Calu3 (cell line): Measurements from ENCODE around the gene GEMIN4. TPM values are rescaled to one million over a fixed set of nuclear protein-coding genes. Genes with fewer than 3 reads are reported as not detected.
"Not testable (repeated sequence)": the region's sequence is repeated elsewhere in the genome, so short reads cannot be mapped to it uniquely, and the experiment has no call there.

Experiments used
- BruUV-seq: library from RNA; stranded (reverse); fragments of 400-500 nt; replicated peaks from 2 replicates; lab custom pipeline; 2021; lab: Mats Ljungman, UMichigan
- CTCF ChIA-PET: fragments of 300-600 bp; sonication (Branson Sonifier 250); formaldehyde crosslinking; loops from one replicate; lab custom pipeline; 2022; ENCODE audit warnings: antibody characterized with exemption; lab: Charles Lee
- DNase-seq: peaks from one replicate; pipeline ENCODE4 v3.0.0; 2022
- H3K27ac Mint-ChIP-seq: one replicate; pipeline ENCODE4 v1.8.0; 2022; ENCODE audit warnings: mixed read lengths; ENCODE audit not compliant: unreplicated experiment
- H3K27me3 Mint-ChIP-seq: one replicate; pipeline ENCODE4 v1.8.0; 2022; ENCODE audit warnings: mixed read lengths; ENCODE audit not compliant: unreplicated experiment
- H3K36me3 Mint-ChIP-seq: one replicate; pipeline ENCODE4 v1.8.0; 2022; ENCODE audit warnings: mild to moderate bottlenecking, moderate library complexity, mixed read lengths; ENCODE audit not compliant: insufficient read depth, unreplicated experiment
- H3K4me1 Mint-ChIP-seq: one replicate; pipeline ENCODE4 v1.8.0; 2022; ENCODE audit warnings: mild to moderate bottlenecking, low read depth, mixed read lengths; ENCODE audit not compliant: unreplicated experiment
- H3K4me3 Mint-ChIP-seq: one replicate; pipeline ENCODE4 v1.8.0; 2022; ENCODE audit warnings: mild to moderate bottlenecking, low read depth, moderate library complexity, mixed read lengths; ENCODE audit not compliant: unreplicated experiment
- H3K9me3 Mint-ChIP-seq: one replicate; pipeline ENCODE4 v1.8.0; 2022; ENCODE audit warnings: low read depth, mixed read lengths; ENCODE audit not compliant: unreplicated experiment
- CTCF ChIP-seq: fragments of 200-600 bp; IDR thresholded peaks from one replicate; pipeline ENCODE4 v1.8.0; 2022; ENCODE audit warnings: antibody characterized with exemption; ENCODE audit not compliant: unreplicated experiment
- intact Hi-C: fragments of 100-400 bp; cut with micrococcal nuclease; formaldehyde crosslinking; loops from one replicate; pipeline ENCODE4 v1.10.0; 2022; ENCODE audit not compliant: unreplicated experiment
- total RNA-seq: library from RNA; stranded (reverse); gene quantifications from 2 replicates; pipeline ENCODE4 v1.2.3, GENCODE V29; 2022

GEMIN4 gene
- total RNA-seq, 1 experiment from 2014 or later, result 31.0 TPM

GRCh38 chr17:795276-795675 lies 43.2 kb upstream of the GEMIN4 start:
- Mint-ChIP-seq H3K4me3 (no peak overlapping the region), H3K27me3 (no peaks in the 10 kb centered on the region), H3K36me3 (peaks cover 4% of the 10 kb centered on the region), H3K4me1 (no peaks in the 10 kb centered on the region), H3K27ac (no peak overlapping the region), H3K9me3 (no peaks in the 10 kb centered on the region)
- no peak for DNase-seq
- no peak for TF ChIP-seq CTCF
- no TSS peak for BruUV-seq
- intact Hi-C loops, result loop anchor here (1.0 kb wide), 1 partner anchor 186 kb away; no protein-coding TSS in a partner anchor
- CTCF ChIA-PET, result interaction anchor here (1.0 to 2.3 kb wide), 3 partner anchors 184 to 201 kb away, joined by 3 to 8 read pairs (median 7); partner anchors contain the start of genes NXN and TIMM22

- Mint-ChIP-seq H3K36me3 (peaks cover 7% of the 10 kb centered on the region), H3K27ac (no peak overlapping the region), H3K4me1 (no peaks in the 10 kb centered on the region), H3K27me3 (no peaks in the 10 kb centered on the region), H3K9me3 (no peaks in the 10 kb centered on the region), H3K4me3 (no peak overlapping the region)
- peak; percentile 64 for DNase-seq
- CTCF ChIA-PET, result interaction anchor here (1.0 to 2.3 kb wide), 3 partner anchors 185 to 202 kb away, joined by 3 to 8 read pairs (median 7); partner anchors contain the start of genes NXN and TIMM22
- TF ChIP-seq CTCF, result peak; percentile 38
- BruUV-seq, result no TSS peak
- intact Hi-C loops, result loop anchor here (1.0 kb wide), 1 partner anchor 186 kb away; no protein-coding TSS in a partner anchor
These were observed 42.8 kb upstream of the GEMIN4 start for GRCh38 chr17:794876-795275.

- Mint-ChIP-seq H3K9me3 (no peaks in the 10 kb centered on the region), H3K27ac (no peak overlapping the region), H3K4me1 (no peaks in the 10 kb centered on the region), H3K36me3 (peaks cover 14% of the 10 kb centered on the region), H3K4me3 (no peak overlapping the region), H3K27me3 (no peaks in the 10 kb centered on the region)
- no peak for TF ChIP-seq CTCF
- no peak for DNase-seq
- CTCF ChIA-PET, result no interaction called here
- intact Hi-C loops, result no loop called here
- no TSS peak for BruUV-seq
These were observed 40.2 kb upstream of the GEMIN4 start for GRCh38 chr17:792277-792676.

- BruUV-seq, result no TSS peak
- H3K36me3 Mint-ChIP-seq, result peaks cover 14% of the 10 kb centered on the region
- H3K4me3 Mint-ChIP-seq, result no peak overlapping the region
- H3K4me1 Mint-ChIP-seq, result no peaks in the 10 kb centered on the region
- CTCF ChIA-PET, result no interaction called here
- no peaks in the 10 kb centered on the region for H3K9me3 Mint-ChIP-seq
- H3K27ac Mint-ChIP-seq, result no peak overlapping the region
- no peak for TF ChIP-seq CTCF
- DNase-seq, result no peak
- intact Hi-C loops, result no loop called here
- H3K27me3 Mint-ChIP-seq, result no peaks in the 10 kb centered on the region
These were observed 39.8 kb upstream of the GEMIN4 start for GRCh38 chr17:791829-792228.

GRCh38 chr17:790874-791247 lies 38.8 kb upstream of the GEMIN4 start:
- peaks cover 14% of the 10 kb centered on the region for H3K36me3 Mint-ChIP-seq
- H3K9me3 Mint-ChIP-seq, H3K4me1 Mint-ChIP-seq, CTCF ChIA-PET, intact Hi-C loops, DNase-seq, H3K4me3 Mint-ChIP-seq, H3K27ac Mint-ChIP-seq, H3K27me3 Mint-ChIP-seq, BruUV-seq: not testable (repeated sequence)

- H3K9me3 Mint-ChIP-seq, DNase-seq, CTCF ChIA-PET, intact Hi-C loops, H3K27me3 Mint-ChIP-seq, H3K4me1 Mint-ChIP-seq, H3K27ac Mint-ChIP-seq, BruUV-seq, H3K4me3 Mint-ChIP-seq: not testable (repeated sequence)
- peaks cover 14% of the 10 kb centered on the region for H3K36me3 Mint-ChIP-seq
These were observed 38.1 kb upstream of the GEMIN4 start for GRCh38 chr17:789931-790873.
